Liver (tissue), 3 donors: ENCODE results near the gene RBMS3.

Source experiments
- GABPA ChIP-seq, 2 donors: IDR thresholded peaks in 1 of 2; conservative IDR thresholded peaks in 1 of 2; 2 replicates each; pipeline ENCODE4 v1.6.1; 2016; ENCODE audit warnings: antibody characterized with exemption in 2 of 2, mild to moderate bottlenecking in 1 of 2, moderate library complexity in 1 of 2
- NR2F2 ChIP-seq: IDR thresholded peaks from 2 replicates; pipeline ENCODE4 v1.6.1; 2016; ENCODE audit warnings: antibody characterized with exemption
- TF ChIP-seq, protein P1 (sequence below): fragments of 150-350 bp; IDR thresholded peaks from 2 replicates; pipeline ENCODE4 v1.5.1; 2017; ENCODE audit warnings: improper control_type of control experiment, low read depth, low read length; ENCODE audit not compliant: missing input control
- TF ChIP-seq, protein P2 (sequence below): IDR thresholded peaks from 2 replicates; pipeline ENCODE4 v1.6.1; 2016; ENCODE audit warnings: antibody characterized with exemption, mild to moderate bottlenecking
- TF ChIP-seq, protein P3 (sequence below): IDR thresholded peaks from 2 replicates; pipeline ENCODE4 v1.6.1; 2016; ENCODE audit warnings: antibody characterized with exemption
- TF ChIP-seq, protein P4 (sequence below): IDR thresholded peaks from 2 replicates; pipeline ENCODE4 v1.6.1; 2016; ENCODE audit warnings: antibody characterized with exemption
- donor health status: healthy.
- donor health status: healthy.

DNA sequence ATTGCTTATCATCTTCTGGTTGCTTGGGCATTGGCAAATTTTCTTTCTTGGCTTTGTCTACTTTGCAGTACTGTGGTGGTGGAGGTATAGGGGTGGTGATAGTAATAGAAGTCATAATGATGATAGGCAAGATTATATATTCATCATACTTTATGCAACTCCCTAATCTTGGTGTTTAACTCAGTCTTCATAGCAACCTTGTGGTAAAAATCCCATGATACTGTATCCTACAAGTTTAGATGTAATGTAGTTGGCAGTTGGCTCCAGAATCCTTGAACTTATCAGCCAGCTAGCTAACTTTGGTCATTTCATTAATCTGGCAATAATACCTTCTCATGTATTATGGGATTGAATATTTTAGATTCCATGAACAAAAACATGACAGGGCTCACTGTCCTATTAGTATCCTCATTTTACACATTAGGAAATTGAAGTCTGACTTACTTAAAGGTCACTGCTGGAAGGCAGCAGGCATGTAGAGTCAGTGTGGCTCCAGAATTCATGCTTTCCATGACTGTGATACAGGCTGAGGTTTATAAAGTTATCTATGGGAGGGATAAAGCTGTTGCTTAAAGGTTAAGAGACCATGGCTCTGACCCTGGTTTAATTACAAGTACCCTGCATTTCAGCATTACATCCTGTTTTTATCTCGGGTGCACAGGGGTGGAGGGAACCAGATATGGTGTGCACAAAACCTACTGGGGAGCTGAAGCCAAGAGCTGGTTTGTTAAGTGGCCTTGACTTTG, 33.3 kb downstream of the RBMS3 start:
- TF ChIP-seq GABPA (IDR thresholded peaks at IDR 0.05 in 1 of 2, conservative IDR thresholded peaks at IDR 0.05 in 1 of 2) (no peak), NR2F2 (peak; percentile 81)
- TF ChIP-seq, protein P1, sequence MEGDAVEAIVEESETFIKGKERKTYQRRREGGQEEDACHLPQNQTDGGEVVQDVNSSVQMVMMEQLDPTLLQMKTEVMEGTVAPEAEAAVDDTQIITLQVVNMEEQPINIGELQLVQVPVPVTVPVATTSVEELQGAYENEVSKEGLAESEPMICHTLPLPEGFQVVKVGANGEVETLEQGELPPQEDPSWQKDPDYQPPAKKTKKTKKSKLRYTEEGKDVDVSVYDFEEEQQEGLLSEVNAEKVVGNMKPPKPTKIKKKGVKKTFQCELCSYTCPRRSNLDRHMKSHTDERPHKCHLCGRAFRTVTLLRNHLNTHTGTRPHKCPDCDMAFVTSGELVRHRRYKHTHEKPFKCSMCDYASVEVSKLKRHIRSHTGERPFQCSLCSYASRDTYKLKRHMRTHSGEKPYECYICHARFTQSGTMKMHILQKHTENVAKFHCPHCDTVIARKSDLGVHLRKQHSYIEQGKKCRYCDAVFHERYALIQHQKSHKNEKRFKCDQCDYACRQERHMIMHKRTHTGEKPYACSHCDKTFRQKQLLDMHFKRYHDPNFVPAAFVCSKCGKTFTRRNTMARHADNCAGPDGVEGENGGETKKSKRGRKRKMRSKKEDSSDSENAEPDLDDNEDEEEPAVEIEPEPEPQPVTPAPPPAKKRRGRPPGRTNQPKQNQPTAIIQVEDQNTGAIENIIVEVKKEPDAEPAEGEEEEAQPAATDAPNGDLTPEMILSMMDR, result no peak
- TF ChIP-seq, protein P2, sequence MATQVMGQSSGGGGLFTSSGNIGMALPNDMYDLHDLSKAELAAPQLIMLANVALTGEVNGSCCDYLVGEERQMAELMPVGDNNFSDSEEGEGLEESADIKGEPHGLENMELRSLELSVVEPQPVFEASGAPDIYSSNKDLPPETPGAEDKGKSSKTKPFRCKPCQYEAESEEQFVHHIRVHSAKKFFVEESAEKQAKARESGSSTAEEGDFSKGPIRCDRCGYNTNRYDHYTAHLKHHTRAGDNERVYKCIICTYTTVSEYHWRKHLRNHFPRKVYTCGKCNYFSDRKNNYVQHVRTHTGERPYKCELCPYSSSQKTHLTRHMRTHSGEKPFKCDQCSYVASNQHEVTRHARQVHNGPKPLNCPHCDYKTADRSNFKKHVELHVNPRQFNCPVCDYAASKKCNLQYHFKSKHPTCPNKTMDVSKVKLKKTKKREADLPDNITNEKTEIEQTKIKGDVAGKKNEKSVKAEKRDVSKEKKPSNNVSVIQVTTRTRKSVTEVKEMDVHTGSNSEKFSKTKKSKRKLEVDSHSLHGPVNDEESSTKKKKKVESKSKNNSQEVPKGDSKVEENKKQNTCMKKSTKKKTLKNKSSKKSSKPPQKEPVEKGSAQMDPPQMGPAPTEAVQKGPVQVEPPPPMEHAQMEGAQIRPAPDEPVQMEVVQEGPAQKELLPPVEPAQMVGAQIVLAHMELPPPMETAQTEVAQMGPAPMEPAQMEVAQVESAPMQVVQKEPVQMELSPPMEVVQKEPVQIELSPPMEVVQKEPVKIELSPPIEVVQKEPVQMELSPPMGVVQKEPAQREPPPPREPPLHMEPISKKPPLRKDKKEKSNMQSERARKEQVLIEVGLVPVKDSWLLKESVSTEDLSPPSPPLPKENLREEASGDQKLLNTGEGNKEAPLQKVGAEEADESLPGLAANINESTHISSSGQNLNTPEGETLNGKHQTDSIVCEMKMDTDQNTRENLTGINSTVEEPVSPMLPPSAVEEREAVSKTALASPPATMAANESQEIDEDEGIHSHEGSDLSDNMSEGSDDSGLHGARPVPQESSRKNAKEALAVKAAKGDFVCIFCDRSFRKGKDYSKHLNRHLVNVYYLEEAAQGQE, result no peak
- TF ChIP-seq, protein P3, sequence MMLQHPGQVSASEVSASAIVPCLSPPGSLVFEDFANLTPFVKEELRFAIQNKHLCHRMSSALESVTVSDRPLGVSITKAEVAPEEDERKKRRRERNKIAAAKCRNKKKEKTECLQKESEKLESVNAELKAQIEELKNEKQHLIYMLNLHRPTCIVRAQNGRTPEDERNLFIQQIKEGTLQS, result no peak
- TF ChIP-seq, protein P4, sequence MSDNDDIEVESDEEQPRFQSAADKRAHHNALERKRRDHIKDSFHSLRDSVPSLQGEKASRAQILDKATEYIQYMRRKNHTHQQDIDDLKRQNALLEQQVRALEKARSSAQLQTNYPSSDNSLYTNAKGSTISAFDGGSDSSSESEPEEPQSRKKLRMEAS, result no peak
